Esophagus squamous epithelium (tissue), 5 donors: Measurements from ENCODE around the gene SNX9. TPM values are rescaled to one million over a fixed set of nuclear protein-coding genes. Genes with fewer than 3 reads are reported as not detected.

Experiments used
- DNase-seq: peaks from one replicate; lab custom pipeline; 2025; lab: John Stamatoyannopoulos, UW
- H3K27ac ChIP-seq, 4 donors: fragments of 200-600 bp; sonication (generic); one replicate each; pipeline ENCODE4 v1.5.1; 2016 to 2019; ENCODE audit warnings: mild to moderate bottlenecking in 1 of 4
- H3K27me3 ChIP-seq, 4 donors: fragments of 200-600 bp; sonication (generic); 1 replicate in 3 of 4; 2 replicates in 1 of 4; pipeline versions ENCODE4 v1.5.1 to v1.6.0; 2017 to 2021; ENCODE audit warnings: antibody characterized with exemption in 1 of 4
- H3K36me3 ChIP-seq, 3 donors: fragments of 200-600 bp; sonication (generic); one replicate each; pipeline ENCODE4 v1.5.1; 2016 to 2019
- H3K4me1 ChIP-seq, 3 donors: fragments of 200-600 bp; sonication (generic); one replicate each; pipeline ENCODE4 v1.5.1; 2017 to 2019
- H3K4me3 ChIP-seq, 4 donors: fragments of 200-600 bp; sonication (generic); 1 replicate in 3 of 4; 2 replicates in 1 of 4; pipeline ENCODE4 v1.5.1; 2016 to 2019; ENCODE audit warnings: mild to moderate bottlenecking in 2 of 4, moderate library complexity in 1 of 4
- H3K9me3 ChIP-seq, 3 donors: fragments of 200-600 bp; sonication (generic); one replicate each; pipeline ENCODE4 v1.5.1; 2016 to 2019
- POLR2A ChIP-seq, 4 donors: fragments of 450-650 bp; IDR thresholded peaks; one replicate each; pipeline ENCODE4 v1.6.1; 2017; ENCODE audit warnings: antibody characterized with exemption in 4 of 4, mild to moderate bottlenecking in 4 of 4, moderate library complexity in 3 of 4
- WGBS, 2 donors: methylation state at CpG; one replicate each; pipeline ENCODE4 v1.1.5; 2018; 5-methylcytosine and 5-hydroxymethylcytosine counted together
- intact Hi-C: fragments of 100-400 bp; cut with DNase I; formaldehyde crosslinking; loops from one replicate; pipeline ENCODE4 v1.15.0; 2022
- total RNA-seq, 4 donors: library from RNA; depleted of rRNA; stranded (reverse); fragments of >200 nt; gene quantifications; one replicate each; pipeline ENCODE4 v1.1.0, GENCODE V29; 2016
- TF ChIP-seq, protein P1 (sequence below), 6 experiments: fragments of 450-650 bp in 4 of 6; fragments of 200-600 bp in 2 of 6; sonication (generic) in 2 of 6; IDR thresholded peaks; one replicate each; pipeline ENCODE4 v1.5.1; 2016 to 2019; ENCODE audit warnings: antibody characterized with exemption in 6 of 6, mild to moderate bottlenecking in 4 of 6, moderate library complexity in 4 of 6
- donor health status: DM: yes; HTN: yes; CAD: no.

SNX9 gene
- total RNA-seq, 4 donors from 2014 or later, result 19.9 to 39.9 (median 33.5) TPM

DNA sequence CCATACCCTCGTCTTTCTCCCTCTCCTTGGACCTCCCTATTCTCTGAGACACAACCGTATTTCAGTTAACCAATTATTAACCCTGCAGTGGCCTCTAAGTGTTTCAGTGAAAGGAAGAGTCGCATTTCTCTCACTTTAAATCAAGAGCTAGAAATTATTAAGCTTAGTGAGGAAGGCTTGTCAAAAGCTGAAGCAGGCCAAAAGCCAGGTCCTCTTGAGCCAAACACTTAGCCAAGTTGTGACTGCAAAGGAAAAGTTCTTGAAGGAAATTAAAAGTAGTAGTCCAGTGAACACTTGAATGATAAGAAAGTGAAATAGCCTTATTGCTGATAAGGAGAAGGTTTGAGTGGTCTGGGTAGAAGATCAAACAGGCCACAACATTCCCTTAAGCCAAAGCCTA, 58.3 kb downstream of the SNX9 start:
- TF ChIP-seq, protein P1, sequence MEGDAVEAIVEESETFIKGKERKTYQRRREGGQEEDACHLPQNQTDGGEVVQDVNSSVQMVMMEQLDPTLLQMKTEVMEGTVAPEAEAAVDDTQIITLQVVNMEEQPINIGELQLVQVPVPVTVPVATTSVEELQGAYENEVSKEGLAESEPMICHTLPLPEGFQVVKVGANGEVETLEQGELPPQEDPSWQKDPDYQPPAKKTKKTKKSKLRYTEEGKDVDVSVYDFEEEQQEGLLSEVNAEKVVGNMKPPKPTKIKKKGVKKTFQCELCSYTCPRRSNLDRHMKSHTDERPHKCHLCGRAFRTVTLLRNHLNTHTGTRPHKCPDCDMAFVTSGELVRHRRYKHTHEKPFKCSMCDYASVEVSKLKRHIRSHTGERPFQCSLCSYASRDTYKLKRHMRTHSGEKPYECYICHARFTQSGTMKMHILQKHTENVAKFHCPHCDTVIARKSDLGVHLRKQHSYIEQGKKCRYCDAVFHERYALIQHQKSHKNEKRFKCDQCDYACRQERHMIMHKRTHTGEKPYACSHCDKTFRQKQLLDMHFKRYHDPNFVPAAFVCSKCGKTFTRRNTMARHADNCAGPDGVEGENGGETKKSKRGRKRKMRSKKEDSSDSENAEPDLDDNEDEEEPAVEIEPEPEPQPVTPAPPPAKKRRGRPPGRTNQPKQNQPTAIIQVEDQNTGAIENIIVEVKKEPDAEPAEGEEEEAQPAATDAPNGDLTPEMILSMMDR (IDR thresholded peaks at IDR 0.05), result no peak
- TF ChIP-seq POLR2A (IDR thresholded peaks at IDR 0.05), result no peak
- intact Hi-C loops, result no loop called here
- no peaks in the 10 kb centered on the region for H3K9me3 ChIP-seq
- WGBS, 2 donors, result 63 to 69% methylated on average over 3 of the region's 3 CpGs
- H3K27me3 ChIP-seq, result no peaks in the 10 kb centered on the region
- no peak overlapping the region for H3K27ac ChIP-seq
- no peaks in the 10 kb centered on the region for H3K4me1 ChIP-seq
- peaks cover 3 to 91% (median 5%) of the 10 kb centered on the region in 3 donors for H3K36me3 ChIP-seq
- no peak overlapping the region for H3K4me3 ChIP-seq
- no peak for DNase-seq

DNA sequence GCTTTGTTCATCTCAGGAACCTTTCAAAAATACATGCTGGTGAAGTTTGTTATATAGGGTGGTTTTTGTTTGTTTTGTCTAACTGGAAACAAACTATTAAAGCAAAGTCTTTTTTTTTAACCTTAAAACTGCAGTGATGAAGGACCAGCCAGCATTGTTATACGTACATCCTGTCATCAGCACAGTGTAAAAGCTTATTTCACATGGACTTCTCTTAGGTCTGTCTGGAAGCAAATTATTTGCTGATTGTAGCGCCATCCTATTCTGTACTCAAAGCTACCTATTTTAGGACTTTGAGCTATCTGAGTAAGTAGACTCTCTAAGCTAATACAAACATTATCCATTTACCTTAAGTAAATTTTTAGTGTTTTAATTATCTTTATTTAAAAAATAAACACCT, 61.7 kb downstream of the SNX9 start:
- intact Hi-C loops, result no loop called here
- no peak for DNase-seq
- 88 to 92% methylated on average over 2 of the region's 2 CpGs for WGBS, 2 donors

DNA sequence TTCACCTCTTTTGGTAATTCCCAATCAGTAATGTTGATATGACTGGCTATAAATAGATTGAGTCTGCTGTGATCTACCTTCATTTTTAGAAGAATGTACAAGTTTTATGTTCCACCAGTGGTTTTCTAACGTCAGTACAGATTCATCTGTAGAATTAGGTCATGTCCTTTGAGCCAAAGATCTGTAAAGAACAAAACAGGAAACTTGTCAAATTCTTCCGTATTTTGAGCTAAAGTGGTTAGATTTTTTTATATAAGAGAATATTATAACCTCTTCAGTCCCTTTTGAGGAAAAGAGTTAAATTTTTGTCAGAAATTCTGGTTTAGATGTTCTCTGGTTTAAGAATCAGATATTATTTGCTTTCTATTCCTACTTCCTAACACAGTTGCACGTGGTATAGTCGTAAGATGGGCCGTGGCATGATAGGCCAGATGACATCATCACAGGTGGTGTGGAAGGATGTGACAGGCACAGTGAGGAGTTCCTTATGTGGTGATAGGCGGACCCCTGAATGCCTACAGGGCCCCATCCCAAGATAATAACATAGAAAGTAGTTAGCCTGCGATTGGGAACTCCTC, 62.3 kb downstream of the SNX9 start:
- no peak for TF ChIP-seq POLR2A (IDR thresholded peaks at IDR 0.05)
- TF ChIP-seq, protein P1 (IDR thresholded peaks at IDR 0.05), result no peak
- Histone ChIP-seq H3K27ac (peak overlapping the region in 2 of 4 donors; percentile 13 to 62), H3K36me3 (peaks cover 0 to 93% (median 0%) of the 10 kb centered on the region in 3 donors), H3K27me3 (no peaks in the 10 kb centered on the region), H3K4me1 (no peaks in the 10 kb centered on the region), H3K9me3 (no peaks in the 10 kb centered on the region), H3K4me3 (no peak overlapping the region)
- DNase-seq, result no peak
- intact Hi-C loops, result no loop called here
- 60 to 79% methylated on average over 7 of the region's 7 CpGs for WGBS, 2 donors

More for the DNA sequence above, 61.7 kb downstream of the SNX9 start:
- H3K4me3 ChIP-seq, result no peak overlapping the region
- H3K27me3 ChIP-seq, result no peaks in the 10 kb centered on the region
- peaks cover 0 to 92% (median 0%) of the 10 kb centered on the region in 3 donors for H3K36me3 ChIP-seq
- H3K4me1 ChIP-seq, result no peaks in the 10 kb centered on the region
- no peaks in the 10 kb centered on the region for H3K9me3 ChIP-seq
- TF ChIP-seq, protein P1 (IDR thresholded peaks at IDR 0.05), result no peak
- TF ChIP-seq POLR2A (IDR thresholded peaks at IDR 0.05), result no peak
- peak overlapping the region in 1 of 4 donors; percentile 13 for H3K27ac ChIP-seq

DNA sequence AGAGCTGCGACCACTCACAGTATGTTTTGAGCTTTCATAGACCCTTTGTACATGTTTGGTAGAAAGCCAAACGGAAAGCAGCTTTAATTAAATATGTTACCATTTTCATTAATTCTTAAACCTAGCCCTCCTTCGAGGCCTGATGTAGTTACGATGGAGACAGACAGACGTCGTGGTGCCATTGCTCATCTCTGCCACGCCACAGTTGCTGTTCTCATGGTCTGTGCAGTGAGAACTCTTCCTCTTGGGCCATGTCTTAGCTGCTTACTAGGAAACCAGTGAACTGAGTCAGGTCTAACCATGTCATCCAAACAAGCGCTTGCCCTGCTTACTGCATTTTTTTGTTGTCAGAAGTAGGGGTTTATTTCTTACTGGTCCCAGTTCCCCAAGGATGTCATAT, 62.8 kb downstream of the SNX9 start:
- peaks cover 0 to 88% (median 0%) of the 10 kb centered on the region in 3 donors for H3K36me3 ChIP-seq
- H3K4me3 ChIP-seq, result no peak overlapping the region
- DNase-seq, result no peak
- TF ChIP-seq POLR2A (IDR thresholded peaks at IDR 0.05), result no peak
- TF ChIP-seq, protein P1 (IDR thresholded peaks at IDR 0.05), result no peak
- intact Hi-C loops, result no loop called here
- 81 to 87% methylated on average over 8 of the region's 8 CpGs for WGBS, 2 donors
- H3K27ac ChIP-seq, result peak overlapping the region in 2 of 4 donors; percentile 1 to 62
- no peaks in the 10 kb centered on the region for H3K4me1 ChIP-seq
- no peaks in the 10 kb centered on the region for H3K27me3 ChIP-seq
- H3K9me3 ChIP-seq, result no peaks in the 10 kb centered on the region

DNA sequence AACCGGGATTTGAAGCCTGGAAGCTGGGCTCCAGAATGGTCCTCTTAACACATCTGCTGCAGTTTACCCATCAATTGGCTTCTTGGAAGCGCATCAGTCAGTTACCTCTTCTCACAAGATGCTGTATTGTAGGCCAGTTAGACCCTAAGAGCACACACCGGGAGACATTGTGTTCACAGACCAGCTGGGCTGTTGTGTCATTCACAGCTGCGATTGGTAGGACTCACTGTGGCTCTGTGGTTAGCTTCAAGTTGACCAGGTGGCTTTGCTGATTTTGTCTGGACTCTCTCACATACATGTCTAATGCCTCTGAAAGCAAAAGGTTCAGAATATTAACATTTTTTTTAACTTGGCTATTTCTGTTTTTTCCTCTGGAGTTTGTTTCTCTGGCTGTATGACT, 64.8 kb downstream of the SNX9 start:
- TF ChIP-seq, protein P1 (IDR thresholded peaks at IDR 0.05), result no peak
- no peak for TF ChIP-seq POLR2A (IDR thresholded peaks at IDR 0.05)
- no peak overlapping the region for H3K4me3 ChIP-seq
- intact Hi-C loops, result no loop called here

More for the DNA sequence above, 64.8 kb downstream of the SNX9 start:
- no peaks in the 10 kb centered on the region for H3K9me3 ChIP-seq
- 93 to 94% methylated on average over 3 to 4 of the region's 4 CpGs for WGBS, 2 donors
- DNase-seq, result no peak
- H3K27ac ChIP-seq, result no peak overlapping the region
- H3K36me3 ChIP-seq, result peaks cover 0 to 74% (median 0%) of the 10 kb centered on the region in 3 donors
- no peaks in the 10 kb centered on the region for H3K27me3 ChIP-seq
- no peaks in the 10 kb centered on the region for H3K4me1 ChIP-seq
